GM12865 (cell line): ENCODE data around the gene PHKB.

Experiments
- DNase-seq: peaks from one replicate; pipeline ENCODE4 v3.0.0; 2010; ENCODE audit warnings: low read depth
- H3K4me3 ChIP-seq: 2 replicates; pipeline ENCODE4 v1.5.1; 2011; ENCODE audit warnings: mild to moderate bottlenecking, low read depth, low read length, control low read depth
- TF ChIP-seq, protein P1 (sequence below): IDR thresholded peaks from 2 replicates; pipeline ENCODE4 v1.5.1; 2011; ENCODE audit warnings: low read length, control low read depth, low read depth, inconsistent platforms; ENCODE audit not compliant: insufficient read depth; ENCODE audit errors: missing control alignments

The PHKB gene

DNA sequence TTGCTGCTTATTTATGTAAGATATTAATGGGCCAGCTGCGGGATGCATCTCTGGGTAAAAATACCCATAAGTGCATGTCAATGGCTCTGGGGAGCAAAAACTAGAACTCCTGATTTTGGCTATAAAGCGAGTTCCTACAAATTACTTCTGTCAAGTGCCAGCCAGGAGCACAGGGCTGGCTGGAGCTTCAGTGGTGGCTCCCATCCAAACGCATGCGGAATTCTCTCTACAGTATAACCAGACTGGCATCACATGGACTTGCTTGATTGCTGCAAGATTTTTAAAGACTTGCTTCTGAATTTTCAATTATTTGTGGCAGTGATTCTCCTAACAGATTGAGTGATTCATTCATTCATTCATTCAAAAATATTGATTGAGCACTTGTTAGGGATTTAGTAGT, 260.9 kb downstream of the PHKB start:
- TF ChIP-seq, protein P1, sequence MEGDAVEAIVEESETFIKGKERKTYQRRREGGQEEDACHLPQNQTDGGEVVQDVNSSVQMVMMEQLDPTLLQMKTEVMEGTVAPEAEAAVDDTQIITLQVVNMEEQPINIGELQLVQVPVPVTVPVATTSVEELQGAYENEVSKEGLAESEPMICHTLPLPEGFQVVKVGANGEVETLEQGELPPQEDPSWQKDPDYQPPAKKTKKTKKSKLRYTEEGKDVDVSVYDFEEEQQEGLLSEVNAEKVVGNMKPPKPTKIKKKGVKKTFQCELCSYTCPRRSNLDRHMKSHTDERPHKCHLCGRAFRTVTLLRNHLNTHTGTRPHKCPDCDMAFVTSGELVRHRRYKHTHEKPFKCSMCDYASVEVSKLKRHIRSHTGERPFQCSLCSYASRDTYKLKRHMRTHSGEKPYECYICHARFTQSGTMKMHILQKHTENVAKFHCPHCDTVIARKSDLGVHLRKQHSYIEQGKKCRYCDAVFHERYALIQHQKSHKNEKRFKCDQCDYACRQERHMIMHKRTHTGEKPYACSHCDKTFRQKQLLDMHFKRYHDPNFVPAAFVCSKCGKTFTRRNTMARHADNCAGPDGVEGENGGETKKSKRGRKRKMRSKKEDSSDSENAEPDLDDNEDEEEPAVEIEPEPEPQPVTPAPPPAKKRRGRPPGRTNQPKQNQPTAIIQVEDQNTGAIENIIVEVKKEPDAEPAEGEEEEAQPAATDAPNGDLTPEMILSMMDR: no peak
- no peak overlapping the region for H3K4me3 ChIP-seq
- no peak for DNase-seq

DNA sequence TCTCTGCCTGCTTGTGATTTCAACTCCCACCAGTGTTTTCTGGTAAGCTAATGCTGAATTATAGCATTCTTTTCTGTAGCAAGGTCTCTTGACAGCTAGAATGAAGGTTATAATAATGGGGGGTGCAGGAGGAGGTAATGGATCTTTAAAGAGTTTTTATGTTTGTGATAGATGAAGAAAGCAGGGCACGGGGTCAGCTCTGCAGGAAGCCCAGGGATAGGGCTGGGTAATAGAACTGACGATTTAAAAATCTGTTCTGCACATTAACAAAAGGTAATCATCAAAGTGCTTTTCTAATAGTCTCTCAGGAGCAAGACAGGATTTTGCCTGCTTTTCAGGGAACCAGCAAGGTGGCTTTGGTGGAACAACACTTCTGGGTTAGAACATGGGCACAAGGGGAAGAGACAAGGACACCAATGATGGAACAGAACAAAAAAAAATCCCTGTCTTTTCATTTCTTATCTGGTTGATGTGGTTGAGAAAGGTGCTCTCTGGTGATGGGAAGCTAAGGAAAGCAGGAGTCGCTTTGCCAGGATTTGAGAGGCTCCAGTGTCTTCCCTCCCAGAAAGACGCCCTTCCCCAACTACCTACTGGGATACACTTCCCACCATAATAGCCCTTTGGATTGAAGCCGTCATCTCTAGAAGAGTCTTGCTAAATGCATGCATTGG, 263.1 kb downstream of the PHKB start:
- H3K4me3 ChIP-seq: no peak overlapping the region
- TF ChIP-seq, protein P1: no peak
- DNase-seq: no peak

DNA sequence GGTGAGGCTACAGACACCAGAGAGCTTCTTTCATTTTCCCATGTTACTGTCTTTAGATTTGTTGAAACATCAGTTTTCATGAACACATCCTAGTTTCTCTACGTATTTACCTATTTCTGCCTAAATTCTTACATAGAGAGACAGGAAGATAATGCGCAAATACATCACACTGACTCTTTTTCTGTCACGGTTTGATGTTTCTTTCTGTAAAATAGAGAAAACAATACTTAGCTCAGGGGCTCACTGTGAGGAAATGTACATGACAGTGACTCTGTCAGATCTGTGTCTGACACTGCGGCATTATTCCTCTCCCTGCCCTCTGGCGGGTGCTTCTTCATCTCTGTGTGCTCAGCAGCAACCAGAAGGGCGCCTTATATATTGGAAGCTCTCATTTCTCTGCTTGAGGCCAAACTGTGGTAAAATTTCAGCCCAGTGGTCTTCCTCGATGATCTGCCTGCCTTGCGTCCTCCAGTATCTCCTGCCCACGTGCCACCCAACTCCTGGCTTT, 264.1 kb downstream of the PHKB start:
- no peak overlapping the region for H3K4me3 ChIP-seq
- no peak for DNase-seq
- TF ChIP-seq, protein P1: no peak

DNA sequence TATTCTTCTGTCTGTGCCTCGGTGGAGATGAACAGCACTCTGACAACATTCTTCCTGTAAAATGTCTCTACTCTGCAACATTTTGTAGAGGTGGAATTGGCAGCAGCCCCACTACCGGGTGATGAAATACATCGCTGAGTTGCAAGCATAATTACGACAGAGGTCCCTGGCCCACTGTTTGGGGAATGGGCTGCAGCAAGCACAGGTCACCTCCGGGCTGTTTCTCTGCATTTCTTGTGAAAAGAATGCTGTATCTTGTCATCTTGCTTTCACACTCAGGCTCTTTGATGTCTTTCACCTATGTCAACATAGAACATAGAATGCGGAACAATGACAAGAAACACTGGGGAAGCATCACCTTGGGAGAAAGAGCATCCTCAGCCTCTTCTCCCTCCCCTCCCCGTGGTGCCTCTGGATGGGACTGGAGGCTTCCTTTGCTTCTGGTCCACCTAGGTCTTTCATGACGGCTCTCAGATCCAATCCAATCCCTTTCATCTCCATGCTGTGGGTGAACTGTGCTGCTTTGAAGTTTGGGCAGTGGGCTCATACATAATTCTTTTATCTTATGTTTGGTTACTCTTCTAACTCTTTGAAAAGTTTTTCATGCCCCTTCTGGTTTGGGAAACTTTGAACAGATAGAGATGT, 265.0 kb downstream of the PHKB start:
- H3K4me3 ChIP-seq: no peak overlapping the region
- TF ChIP-seq, protein P1: no peak
- no peak for DNase-seq

DNA sequence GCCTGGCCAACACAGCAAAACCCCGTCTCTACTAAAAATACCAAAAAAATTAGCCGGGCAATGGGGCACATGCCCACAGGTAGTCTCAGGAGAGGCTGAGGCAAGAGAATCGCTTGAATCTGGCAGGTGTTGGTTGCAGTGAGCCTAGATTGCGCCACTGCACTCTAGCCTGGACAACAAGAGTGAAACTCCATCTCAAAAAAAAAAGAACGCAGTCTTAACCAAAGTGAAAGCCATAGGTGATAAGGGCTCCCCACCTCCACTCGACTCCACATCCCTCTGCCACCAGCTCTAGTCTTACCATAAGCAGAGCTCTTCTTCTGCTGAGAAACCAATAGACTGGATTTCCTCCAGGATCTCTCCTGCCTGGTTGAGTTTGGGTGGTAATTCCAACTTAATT, 266.0 kb downstream of the PHKB start:
- no peak overlapping the region for H3K4me3 ChIP-seq
- DNase-seq: peak; percentile 6
- TF ChIP-seq, protein P1: no peak

DNA sequence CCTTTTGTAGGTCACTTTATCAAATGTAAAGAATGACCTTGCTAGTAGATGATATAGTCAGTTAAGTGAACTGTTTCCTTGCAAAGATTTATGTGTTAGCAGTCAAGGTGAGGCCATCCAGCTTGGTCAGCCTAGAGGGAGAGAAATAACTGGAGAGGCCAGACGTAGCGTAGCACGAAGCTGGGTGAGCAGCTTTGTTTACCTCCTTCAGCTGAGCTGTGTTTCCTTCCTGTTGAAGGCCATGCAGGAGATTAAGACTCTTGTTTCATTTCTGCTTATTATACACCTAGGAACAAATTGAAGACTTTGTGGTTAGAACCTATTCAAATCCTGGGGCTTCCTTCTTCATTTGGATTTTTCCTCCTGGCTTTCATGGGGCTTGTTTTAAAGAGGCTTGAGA, 267.1 kb downstream of the PHKB start:
- DNase-seq: peak; percentile 7
- TF ChIP-seq, protein P1: no peak
- H3K4me3 ChIP-seq: no peak overlapping the region

DNA sequence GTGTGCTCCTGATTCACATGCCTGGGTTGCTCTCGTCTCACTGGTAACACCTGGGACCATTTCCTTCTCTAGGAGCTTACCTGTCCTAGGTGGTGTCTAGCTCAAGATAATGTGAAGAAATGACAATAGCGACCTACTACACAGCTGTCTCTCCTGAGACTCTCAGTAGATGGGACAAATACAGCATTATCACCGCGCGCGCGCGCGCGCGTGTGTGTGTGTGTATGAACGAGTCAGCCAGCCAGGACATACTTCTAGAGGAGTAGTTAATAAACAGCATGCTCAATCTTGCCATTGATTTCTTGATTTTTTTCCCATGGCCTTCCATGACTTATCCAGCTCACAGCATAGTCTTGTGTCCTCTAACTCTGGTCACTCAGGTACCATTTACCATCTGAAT, 268.6 kb downstream of the PHKB start:
- TF ChIP-seq, protein P1: no peak
- H3K4me3 ChIP-seq: no peak overlapping the region
- DNase-seq: no peak
